ENCODE data around the gene KRT31.

DNA sequence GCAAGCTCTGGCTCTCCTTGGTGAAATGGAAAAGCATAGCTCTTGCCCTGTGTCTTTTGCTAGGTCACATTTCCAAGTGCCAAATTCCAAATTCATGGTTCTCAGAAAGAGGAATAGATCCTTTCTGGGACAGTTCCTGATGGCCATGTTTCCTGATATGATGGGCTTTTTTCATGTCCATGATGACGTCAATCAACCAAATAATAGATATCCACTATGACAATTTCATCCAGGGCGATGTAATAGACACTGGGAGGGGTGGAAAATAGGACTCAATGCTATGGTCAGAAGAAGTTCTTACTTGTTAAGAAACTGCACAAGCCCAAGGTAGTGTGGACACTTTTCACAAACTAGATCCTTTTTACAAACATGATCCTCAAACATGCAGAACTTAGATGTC lies 46.2 kb downstream of the KRT31 start:
- TF ChIP-seq CTCF (IDR thresholded peaks at IDR 0.05) (no peak), POLR2A (IDR thresholded peaks at IDR 0.05) (no peak)
